Endothelial cell of umbilical vein (primary cell): Measurements from ENCODE around the gene KAZN.

ENCODE experiments used
- MYC ChIP-seq: IDR thresholded peaks from one replicate; pipeline ENCODE4 v1.6.1; 2011; ENCODE audit warnings: mild to moderate bottlenecking, low read depth, low read length
- POLR2AphosphoS5 ChIP-seq: IDR thresholded peaks from 2 replicates; pipeline ENCODE4 v1.6.1; 2012; ENCODE audit warnings: low read depth, mild to moderate bottlenecking, control low read depth, low read length, moderate library complexity; ENCODE audit not compliant: insufficient read depth

- TF ChIP-seq POLR2AphosphoS5 (no peak), MYC (no peak)
Observed at GRCh38 chr1:14910984-14911721, 312.7 kb downstream of the KAZN start.
